Vagina (tissue), 2 donors: ENCODE measurements around the gene CACNA1S.

Experiments used
- CTCF ChIP-seq, 3 experiments: fragments of 450-650 bp in 2 of 3; fragments of 200-600 bp in 1 of 3; sonication (generic) in 1 of 3; IDR thresholded peaks; one replicate each; pipeline ENCODE4 v1.5.1; 2017 to 2019; ENCODE audit warnings: antibody characterized with exemption in 3 of 3, mild to moderate bottlenecking in 2 of 3, moderate library complexity in 2 of 3
- POLR2A ChIP-seq, 2 donors: fragments of 450-650 bp; IDR thresholded peaks; one replicate each; pipeline ENCODE4 v1.6.1; 2017; ENCODE audit warnings: antibody characterized with exemption in 2 of 2, mild to moderate bottlenecking in 2 of 2, moderate library complexity in 2 of 2
- POLR2AphosphoS5 ChIP-seq, 2 donors: sonication (generic); formaldehyde crosslinking; IDR thresholded peaks; one replicate each; pipeline ENCODE4 v1.9.0; 2017; ENCODE audit warnings: antibody characterized with exemption in 2 of 2, mild to moderate bottlenecking in 2 of 2, low read depth in 1 of 2; ENCODE audit not compliant: insufficient read depth in 1 of 2

GRCh38 chr1:201039418-201039817 lies 72.8 kb downstream of the CACNA1S start:
- TF ChIP-seq CTCF (IDR thresholded peaks at IDR 0.05) (no peak), POLR2A (IDR thresholded peaks at IDR 0.05) (no peak), POLR2AphosphoS5 (IDR thresholded peaks at IDR 0.05; ENCODE audit: insufficient read depth in 1 of 2, low read depth in 1 of 2) (no peak)
